Measurements from ENCODE around the gene TMPRSS5. TPM values are rescaled to one million over a fixed set of nuclear protein-coding genes. Genes with fewer than 3 reads are reported as not detected.

Gene TMPRSS5
- polyA plus RNA-seq, 1 experiment, result 0.04 TPM

DNA sequence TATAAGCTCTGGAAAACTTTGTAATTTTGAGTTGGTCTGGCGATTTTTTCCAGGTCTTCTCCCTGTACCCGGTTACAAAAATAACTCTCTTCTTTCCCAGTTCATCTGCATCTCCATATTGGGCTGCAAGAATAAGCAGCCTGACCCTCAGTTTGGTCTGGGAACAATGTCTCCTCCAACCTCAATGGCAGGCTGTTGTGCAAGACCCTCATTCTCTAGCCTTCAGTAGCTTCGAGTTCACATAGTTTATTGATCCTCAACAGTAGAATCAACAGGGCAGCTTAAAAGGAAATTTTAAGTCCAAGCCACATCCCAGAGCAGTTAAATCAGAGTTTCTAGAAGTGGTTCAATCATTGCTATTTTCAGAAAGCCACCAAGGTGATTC, 35.3 kb downstream of the TMPRSS5 start:
- DNase-seq (ENCODE audit: low read depth, low spot score), result no peak
- Histone ChIP-seq H3K27me3 (ENCODE audit: control insufficient read depth, insufficient read depth, low read length) (peaks cover 2% of the 10 kb centered on the region), H3K27ac (ENCODE audit: low read depth, low read length) (no peak overlapping the region), H3K9me3 (ENCODE audit: control insufficient read depth, insufficient read depth, low read length) (no peaks in the 10 kb centered on the region), H3K4me3 (ENCODE audit: low read depth, low read length) (no peak overlapping the region)
- POLR2A ChIA-PET, result no interaction called here
- no peak for TF ChIP-seq CTCF (IDR thresholded peaks at IDR 0.05; ENCODE audit: low read depth, low read length)
- CTCF ChIA-PET, result interaction anchor here (1.3 kb wide), 1 partner anchor 99 kb away, joined by 3 read pairs; no protein-coding TSS in a partner anchor

GRCh38 chr11:113670149-113670830, 35.8 kb downstream of the TMPRSS5 start:
- POLR2A ChIA-PET, result no interaction called here
- CTCF ChIA-PET, result interaction anchor here (1.3 kb wide), 1 partner anchor 99 kb away, joined by 3 read pairs; no protein-coding TSS in a partner anchor
- no peak for DNase-seq (ENCODE audit: low read depth, low spot score)
- H3K27ac ChIP-seq (ENCODE audit: low read depth, low read length), result no peak overlapping the region
- H3K9me3 ChIP-seq (ENCODE audit: control insufficient read depth, insufficient read depth, low read length), result no peaks in the 10 kb centered on the region
- H3K27me3 ChIP-seq (ENCODE audit: control insufficient read depth, insufficient read depth, low read length), result peaks cover 2% of the 10 kb centered on the region
- no peak overlapping the region for H3K4me3 ChIP-seq (ENCODE audit: low read depth, low read length)
- no peak for TF ChIP-seq CTCF (IDR thresholded peaks at IDR 0.05; ENCODE audit: low read depth, low read length)

- H3K9me3 ChIP-seq (ENCODE audit: control insufficient read depth, insufficient read depth, low read length), result no peaks in the 10 kb centered on the region
- DNase-seq (ENCODE audit: low read depth, low spot score), result no peak
- POLR2A ChIA-PET, result no interaction called here
- CTCF ChIA-PET, result no interaction called here
- TF ChIP-seq CTCF (IDR thresholded peaks at IDR 0.05; ENCODE audit: low read depth, low read length), result no peak
- no peak overlapping the region for H3K4me3 ChIP-seq (ENCODE audit: low read depth, low read length)
- H3K27me3 ChIP-seq (ENCODE audit: control insufficient read depth, insufficient read depth, low read length), result peaks cover 2% of the 10 kb centered on the region
- H3K27ac ChIP-seq (ENCODE audit: low read depth, low read length), result no peak overlapping the region
Measured at GRCh38 chr11:113668255-113668654, 37.9 kb downstream of the TMPRSS5 start.

GRCh38 chr11:113667801-113668200, 38.3 kb downstream of the TMPRSS5 start:
- ChIA-PET CTCF (no interaction called here), POLR2A (no interaction called here)
- no peak for DNase-seq (ENCODE audit: low read depth, low spot score)
- Histone ChIP-seq H3K27ac (ENCODE audit: low read depth, low read length) (no peak overlapping the region), H3K27me3 (ENCODE audit: control insufficient read depth, insufficient read depth, low read length) (peaks cover 2% of the 10 kb centered on the region), H3K9me3 (ENCODE audit: control insufficient read depth, insufficient read depth, low read length) (no peaks in the 10 kb centered on the region), H3K4me3 (ENCODE audit: low read depth, low read length) (no peak overlapping the region)
- TF ChIP-seq CTCF (IDR thresholded peaks at IDR 0.05; ENCODE audit: low read depth, low read length), result no peak

DNA sequence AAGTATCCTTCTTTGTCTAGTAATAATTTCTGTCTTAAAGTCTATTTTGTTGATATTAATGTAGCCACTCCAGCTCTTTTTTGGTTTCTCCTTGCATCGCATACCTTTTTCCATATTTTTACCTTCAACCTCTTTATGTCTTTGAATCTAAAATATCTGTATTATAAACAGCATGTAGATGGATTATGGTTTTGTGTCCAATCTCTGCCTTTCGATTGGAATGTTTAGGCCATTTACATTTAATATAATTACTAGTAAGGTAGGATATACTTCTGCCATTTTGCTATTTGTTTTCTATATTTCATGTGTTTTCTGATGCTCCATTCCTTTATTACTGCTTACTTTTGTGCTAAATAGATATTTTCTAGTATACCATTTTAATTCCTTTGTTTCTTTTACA, 39.5 kb downstream of the TMPRSS5 start:
- no peak for TF ChIP-seq CTCF (IDR thresholded peaks at IDR 0.05; ENCODE audit: low read depth, low read length)
- Histone ChIP-seq H3K9me3 (ENCODE audit: control insufficient read depth, insufficient read depth, low read length) (no peaks in the 10 kb centered on the region), H3K27me3 (ENCODE audit: control insufficient read depth, insufficient read depth, low read length) (peaks cover under 1% of the 10 kb centered on the region), H3K27ac (ENCODE audit: low read depth, low read length) (no peak overlapping the region), H3K4me3 (ENCODE audit: low read depth, low read length) (no peak overlapping the region)
- ChIA-PET CTCF (no interaction called here), POLR2A (no interaction called here)
- no peak for DNase-seq (ENCODE audit: low read depth, low spot score)
